NCI-H774 (cell line): ENCODE results near the gene EEF1AKMT2.
A peak's percentile ranks its signal among the peaks of the same experiment; 100 is the strongest.
"Not testable (repeated sequence)": the region's sequence is repeated elsewhere in the genome, so short reads cannot be mapped to it uniquely, and the experiment has no call there.

Source experiments
- DNase-seq: peaks from one replicate; lab custom pipeline; 2025; lab: John Stamatoyannopoulos, UW

The EEF1AKMT2 gene

GRCh38 chr10:124791547-124792348 is at the start of gene EEF1AKMT2:
EEF1AKMT2 (minus strand) TSS chr10:124791887; CDS start chr10:124791833, 54 bp downstream.
- DNase-seq = peak; percentile 60

GRCh38 chr10:124837687-124838086 is 46.0 kb upstream of the EEF1AKMT2 start:
- no peak for DNase-seq

GRCh38 chr10:124831116-124831515 is 39.4 kb upstream of the EEF1AKMT2 start:
- DNase-seq = no peak

GRCh38 chr10:124830445-124830844 is 38.8 kb upstream of the EEF1AKMT2 start:
- no peak for DNase-seq

GRCh38 chr10:124829447-124830115 is 37.9 kb upstream of the EEF1AKMT2 start:
- no peak for DNase-seq

GRCh38 chr10:124827474-124827873 is 35.8 kb upstream of the EEF1AKMT2 start:
- no peak for DNase-seq

GRCh38 chr10:124826262-124826661 is 34.6 kb upstream of the EEF1AKMT2 start:
- no peak for DNase-seq

GRCh38 chr10:124825702-124826101 is 34.0 kb upstream of the EEF1AKMT2 start:
- DNase-seq = no peak

GRCh38 chr10:124824932-124825331 is 33.2 kb upstream of the EEF1AKMT2 start:
- DNase-seq = not testable (repeated sequence)

GRCh38 chr10:124824507-124824906 is 32.8 kb upstream of the EEF1AKMT2 start:
- DNase-seq = no peak

GRCh38 chr10:124821520-124821919 is 29.8 kb upstream of the EEF1AKMT2 start:
- DNase-seq = no peak

- no peak for DNase-seq
Observed at GRCh38 chr10:124820121-124820520, 28.4 kb upstream of the EEF1AKMT2 start.

- no peak for DNase-seq
Observed at GRCh38 chr10:124802313-124802675, 10.6 kb upstream of the EEF1AKMT2 start.

GRCh38 chr10:124799211-124799610 is 7.5 kb upstream of the EEF1AKMT2 start:
- DNase-seq = no peak

- no peak for DNase-seq
Observed at GRCh38 chr10:124798781-124799180, 7.1 kb upstream of the EEF1AKMT2 start.

GRCh38 chr10:124798364-124798763 is 6.7 kb upstream of the EEF1AKMT2 start:
- DNase-seq = no peak

- no peak for DNase-seq
Observed at GRCh38 chr10:124792998-124793352, 1.3 kb upstream of the EEF1AKMT2 start.

- DNase-seq = not testable (repeated sequence)
Observed at GRCh38 chr10:124782900-124783299, 8.8 kb downstream of the EEF1AKMT2 start.

- no peak for DNase-seq
Observed at GRCh38 chr10:124768791-124769190, 22.9 kb downstream of the EEF1AKMT2 start.

GRCh38 chr10:124765256-124765655 is 26.4 kb downstream of the EEF1AKMT2 start:
- no peak for DNase-seq

- no peak for DNase-seq
Observed at GRCh38 chr10:124763267-124763666, 28.4 kb downstream of the EEF1AKMT2 start.

- no peak for DNase-seq
Observed at GRCh38 chr10:124762281-124762680, 29.4 kb downstream of the EEF1AKMT2 start.

GRCh38 chr10:124756156-124756903 is 35.4 kb downstream of the EEF1AKMT2 start:
- no peak for DNase-seq
